ENCODE measurements around the gene LMX1A. TPM values are rescaled to one million over a fixed set of nuclear protein-coding genes. Genes with fewer than 3 reads are reported as not detected.

The LMX1A gene
- total and polyA plus RNA-seq, 4 donors, result 0.05 to 0.17 TPM; not detected in 2

DNA sequence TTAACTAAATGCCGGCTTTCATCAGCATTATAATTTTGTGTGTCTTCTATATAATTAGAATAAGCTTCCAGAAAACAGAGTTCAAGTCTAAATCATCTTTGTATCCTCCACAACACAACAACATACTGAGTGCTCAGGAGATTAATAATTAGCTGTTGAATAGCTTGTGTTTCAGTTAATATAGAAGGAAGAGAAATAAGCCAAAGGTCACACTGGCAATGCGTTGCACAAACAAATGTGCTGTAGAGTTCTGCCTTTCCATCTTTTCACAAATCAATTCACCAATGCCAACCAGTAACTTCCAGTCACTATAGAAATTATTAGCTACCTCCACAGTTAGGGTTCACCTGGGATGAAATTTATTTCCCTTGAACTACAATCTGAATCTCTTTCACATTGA, 132.0 kb downstream of the LMX1A start (continued):
- TF ChIP-seq, protein P1, sequence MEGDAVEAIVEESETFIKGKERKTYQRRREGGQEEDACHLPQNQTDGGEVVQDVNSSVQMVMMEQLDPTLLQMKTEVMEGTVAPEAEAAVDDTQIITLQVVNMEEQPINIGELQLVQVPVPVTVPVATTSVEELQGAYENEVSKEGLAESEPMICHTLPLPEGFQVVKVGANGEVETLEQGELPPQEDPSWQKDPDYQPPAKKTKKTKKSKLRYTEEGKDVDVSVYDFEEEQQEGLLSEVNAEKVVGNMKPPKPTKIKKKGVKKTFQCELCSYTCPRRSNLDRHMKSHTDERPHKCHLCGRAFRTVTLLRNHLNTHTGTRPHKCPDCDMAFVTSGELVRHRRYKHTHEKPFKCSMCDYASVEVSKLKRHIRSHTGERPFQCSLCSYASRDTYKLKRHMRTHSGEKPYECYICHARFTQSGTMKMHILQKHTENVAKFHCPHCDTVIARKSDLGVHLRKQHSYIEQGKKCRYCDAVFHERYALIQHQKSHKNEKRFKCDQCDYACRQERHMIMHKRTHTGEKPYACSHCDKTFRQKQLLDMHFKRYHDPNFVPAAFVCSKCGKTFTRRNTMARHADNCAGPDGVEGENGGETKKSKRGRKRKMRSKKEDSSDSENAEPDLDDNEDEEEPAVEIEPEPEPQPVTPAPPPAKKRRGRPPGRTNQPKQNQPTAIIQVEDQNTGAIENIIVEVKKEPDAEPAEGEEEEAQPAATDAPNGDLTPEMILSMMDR (IDR thresholded peaks at IDR 0.05; ENCODE audit: low read depth, low read length, missing input control), result no peak
- no peak for TF ChIP-seq GABPA (IDR thresholded peaks at IDR 0.05 in 1 of 2, conservative IDR thresholded peaks at IDR 0.05 in 1 of 2)

DNA sequence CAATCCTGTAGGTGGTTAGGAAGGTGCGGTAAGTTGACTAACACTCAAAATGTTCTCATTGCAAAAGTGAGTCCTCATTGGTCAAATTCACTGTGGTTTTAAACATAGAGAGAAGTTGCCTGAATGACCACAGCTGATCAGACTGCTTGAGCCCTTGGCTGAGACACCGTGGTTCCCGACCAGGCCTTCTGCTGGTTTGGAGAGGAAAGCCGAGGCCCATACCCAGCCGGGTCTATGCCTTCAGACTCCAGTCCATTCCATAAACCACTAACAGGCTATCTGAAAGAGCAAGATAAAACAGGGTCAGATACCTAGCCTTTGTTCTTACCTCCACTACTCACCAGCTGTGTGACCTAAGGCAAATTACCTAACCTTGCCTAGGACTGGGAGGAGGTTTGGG, 133.9 kb downstream of the LMX1A start:
- no peaks in the 10 kb centered on the region for H3K27me3 ChIP-seq (ENCODE audit: control insufficient read depth in 4 of 4, insufficient read depth in 4 of 4, low read length in 3 of 4)
- H3K4me3 ChIP-seq (ENCODE audit: low read depth in 1 of 3, low read length in 3 of 3), result no peak overlapping the region
- 90% methylated on average over 5 of the region's 5 CpGs for WGBS
- no peaks in the 10 kb centered on the region for H3K9me3 ChIP-seq (ENCODE audit: control insufficient read depth in 4 of 4, low read length in 3 of 4)
- H3K4me1 ChIP-seq (ENCODE audit: control insufficient read depth in 4 of 4, insufficient read depth in 4 of 4, low read length in 3 of 4), result peaks cover 3 to 20% (median 13%) of the 10 kb centered on the region in 4 donors
- TF ChIP-seq SP1 (IDR thresholded peaks at IDR 0.05) (no peak), NR2F2 (IDR thresholded peaks at IDR 0.05) (no peak), FOXA1 (IDR thresholded peaks at IDR 0.05) (no peak), EGR1 (IDR thresholded peaks at IDR 0.05; ENCODE audit: low read depth in 2 of 2) (no peak), FOXA2 (IDR thresholded peaks at IDR 0.05) (no peak), TAF1 (conservative IDR thresholded peaks at IDR 0.05) (no peak), JUND (IDR thresholded peaks at IDR 0.05) (no peak), RAD21 (IDR thresholded peaks at IDR 0.05) (no peak), GABPA (IDR thresholded peaks at IDR 0.05 in 1 of 2, conservative IDR thresholded peaks at IDR 0.05 in 1 of 2) (no peak), HNF4G (IDR thresholded peaks at IDR 0.05) (no peak), RXRA (IDR thresholded peaks at IDR 0.05) (no peak), HNF4A (conservative IDR thresholded peaks at IDR 0.05) (no peak), YY1 (IDR thresholded peaks at IDR 0.05) (no peak)
- TF ChIP-seq, protein P2, sequence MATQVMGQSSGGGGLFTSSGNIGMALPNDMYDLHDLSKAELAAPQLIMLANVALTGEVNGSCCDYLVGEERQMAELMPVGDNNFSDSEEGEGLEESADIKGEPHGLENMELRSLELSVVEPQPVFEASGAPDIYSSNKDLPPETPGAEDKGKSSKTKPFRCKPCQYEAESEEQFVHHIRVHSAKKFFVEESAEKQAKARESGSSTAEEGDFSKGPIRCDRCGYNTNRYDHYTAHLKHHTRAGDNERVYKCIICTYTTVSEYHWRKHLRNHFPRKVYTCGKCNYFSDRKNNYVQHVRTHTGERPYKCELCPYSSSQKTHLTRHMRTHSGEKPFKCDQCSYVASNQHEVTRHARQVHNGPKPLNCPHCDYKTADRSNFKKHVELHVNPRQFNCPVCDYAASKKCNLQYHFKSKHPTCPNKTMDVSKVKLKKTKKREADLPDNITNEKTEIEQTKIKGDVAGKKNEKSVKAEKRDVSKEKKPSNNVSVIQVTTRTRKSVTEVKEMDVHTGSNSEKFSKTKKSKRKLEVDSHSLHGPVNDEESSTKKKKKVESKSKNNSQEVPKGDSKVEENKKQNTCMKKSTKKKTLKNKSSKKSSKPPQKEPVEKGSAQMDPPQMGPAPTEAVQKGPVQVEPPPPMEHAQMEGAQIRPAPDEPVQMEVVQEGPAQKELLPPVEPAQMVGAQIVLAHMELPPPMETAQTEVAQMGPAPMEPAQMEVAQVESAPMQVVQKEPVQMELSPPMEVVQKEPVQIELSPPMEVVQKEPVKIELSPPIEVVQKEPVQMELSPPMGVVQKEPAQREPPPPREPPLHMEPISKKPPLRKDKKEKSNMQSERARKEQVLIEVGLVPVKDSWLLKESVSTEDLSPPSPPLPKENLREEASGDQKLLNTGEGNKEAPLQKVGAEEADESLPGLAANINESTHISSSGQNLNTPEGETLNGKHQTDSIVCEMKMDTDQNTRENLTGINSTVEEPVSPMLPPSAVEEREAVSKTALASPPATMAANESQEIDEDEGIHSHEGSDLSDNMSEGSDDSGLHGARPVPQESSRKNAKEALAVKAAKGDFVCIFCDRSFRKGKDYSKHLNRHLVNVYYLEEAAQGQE (IDR thresholded peaks at IDR 0.05), result no peak
- TF ChIP-seq, protein P3, sequence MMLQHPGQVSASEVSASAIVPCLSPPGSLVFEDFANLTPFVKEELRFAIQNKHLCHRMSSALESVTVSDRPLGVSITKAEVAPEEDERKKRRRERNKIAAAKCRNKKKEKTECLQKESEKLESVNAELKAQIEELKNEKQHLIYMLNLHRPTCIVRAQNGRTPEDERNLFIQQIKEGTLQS (IDR thresholded peaks at IDR 0.05), result no peak
- TF ChIP-seq, protein P1 (IDR thresholded peaks at IDR 0.05; ENCODE audit: low read depth, low read length, missing input control), result no peak
- TF ChIP-seq, protein P4, sequence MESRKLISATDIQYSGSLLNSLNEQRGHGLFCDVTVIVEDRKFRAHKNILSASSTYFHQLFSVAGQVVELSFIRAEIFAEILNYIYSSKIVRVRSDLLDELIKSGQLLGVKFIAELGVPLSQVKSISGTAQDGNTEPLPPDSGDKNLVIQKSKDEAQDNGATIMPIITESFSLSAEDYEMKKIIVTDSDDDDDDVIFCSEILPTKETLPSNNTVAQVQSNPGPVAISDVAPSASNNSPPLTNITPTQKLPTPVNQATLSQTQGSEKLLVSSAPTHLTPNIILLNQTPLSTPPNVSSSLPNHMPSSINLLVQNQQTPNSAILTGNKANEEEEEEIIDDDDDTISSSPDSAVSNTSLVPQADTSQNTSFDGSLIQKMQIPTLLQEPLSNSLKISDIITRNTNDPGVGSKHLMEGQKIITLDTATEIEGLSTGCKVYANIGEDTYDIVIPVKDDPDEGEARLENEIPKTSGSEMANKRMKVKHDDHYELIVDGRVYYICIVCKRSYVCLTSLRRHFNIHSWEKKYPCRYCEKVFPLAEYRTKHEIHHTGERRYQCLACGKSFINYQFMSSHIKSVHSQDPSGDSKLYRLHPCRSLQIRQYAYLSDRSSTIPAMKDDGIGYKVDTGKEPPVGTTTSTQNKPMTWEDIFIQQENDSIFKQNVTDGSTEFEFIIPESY (IDR thresholded peaks at IDR 0.05), result no peak
- TF ChIP-seq, protein P5, sequence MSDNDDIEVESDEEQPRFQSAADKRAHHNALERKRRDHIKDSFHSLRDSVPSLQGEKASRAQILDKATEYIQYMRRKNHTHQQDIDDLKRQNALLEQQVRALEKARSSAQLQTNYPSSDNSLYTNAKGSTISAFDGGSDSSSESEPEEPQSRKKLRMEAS (IDR thresholded peaks at IDR 0.05), result no peak
- no peak overlapping the region for H3K27ac ChIP-seq (ENCODE audit: low read depth in 1 of 2, low read length in 2 of 2)
- DNase-seq (ENCODE audit: low spot score), result no peak
- no peak overlapping the region for H3K9ac ChIP-seq (ENCODE audit: low read depth in 1 of 2, low read length in 2 of 2)
- H3K36me3 ChIP-seq (ENCODE audit: control insufficient read depth in 4 of 4, insufficient read depth in 3 of 4, low read depth in 1 of 4, low read length in 3 of 4), result no peaks in the 10 kb centered on the region

Data from liver (tissue), 9 donors.